HCT116 (cell line): Measurements from ENCODE around the gene COPG1.

Source experiments
- ELF1 ChIP-seq: IDR thresholded peaks from 2 replicates; pipeline ENCODE4 v1.6.1; 2012; ENCODE audit warnings: low read depth, borderline replicate concordance
- EZH2 ChIP-seq: fragments of 200-600 bp; sonication (generic); IDR thresholded peaks from 2 replicates; pipeline ENCODE4 v1.6.1; 2017; ENCODE audit warnings: antibody characterized with exemption, mixed run types
- FOSL1 ChIP-seq: IDR thresholded peaks from 2 replicates; pipeline ENCODE4 v1.6.1; 2012; ENCODE audit warnings: low read depth
- JUND ChIP-seq: IDR thresholded peaks from 2 replicates; pipeline ENCODE4 v1.6.1; 2012
- POLR2A ChIP-seq: IDR thresholded peaks from 2 replicates; pipeline ENCODE4 v1.7.0; 2011; ENCODE audit warnings: borderline replicate concordance; ENCODE audit not compliant: insufficient read depth, insufficient read length; ENCODE audit errors: extremely low read depth
- POLR2AphosphoS5 ChIP-seq: IDR thresholded peaks from 2 replicates; pipeline ENCODE4 v1.6.1; 2011; ENCODE audit warnings: mild to moderate bottlenecking, low read depth, low read length, moderate library complexity
- RAD21 ChIP-seq: IDR thresholded peaks from 2 replicates; pipeline ENCODE4 v1.6.1; 2012; ENCODE audit warnings: low read depth, mild to moderate bottlenecking
- TCF7L2 ChIP-seq: IDR thresholded peaks from 2 replicates; pipeline ENCODE4 v1.7.0; 2011; ENCODE audit warnings: borderline replicate concordance, inconsistent platforms; ENCODE audit not compliant: insufficient read depth, insufficient read length; ENCODE audit errors: extremely low read depth
- TF ChIP-seq, protein P1 (sequence below), 3 experiments: fragments of 200-600 bp in 1 of 3; sonication (generic) in 1 of 3; IDR thresholded peaks in 2 of 3; conservative IDR thresholded peaks in 1 of 3; 2 replicates each; pipeline ENCODE4 v1.5.1; 2012 to 2017; ENCODE audit warnings: low read depth in 2 of 3, low read length in 2 of 3, antibody characterized with exemption in 1 of 3, borderline replicate concordance in 1 of 3, control low read depth in 1 of 3, mild to moderate bottlenecking in 1 of 3, mixed read lengths in 1 of 3, mixed run types in 1 of 3, moderate library complexity in 1 of 3; ENCODE audit not compliant: insufficient read depth in 1 of 3

DNA sequence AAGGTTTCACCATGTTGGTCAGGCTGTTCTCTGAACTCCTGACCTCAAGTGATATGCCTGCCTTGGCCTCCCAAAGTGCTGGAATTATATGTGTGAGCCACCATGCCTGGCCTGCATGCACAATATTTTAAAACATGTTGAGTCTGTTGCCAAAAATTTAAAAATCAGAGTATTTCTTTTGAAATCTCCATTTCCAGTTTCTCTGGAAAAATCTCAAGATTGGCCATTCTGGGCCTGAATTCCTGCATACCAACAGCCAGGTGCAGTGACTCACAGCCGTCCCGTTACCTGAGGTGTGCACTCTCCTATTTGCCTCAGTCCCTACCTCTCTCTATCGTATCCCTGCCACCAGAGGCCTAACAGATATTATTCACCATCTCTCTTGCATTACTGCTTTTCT is 15.0 kb upstream of the COPG1 start:
- TF ChIP-seq, protein P1, sequence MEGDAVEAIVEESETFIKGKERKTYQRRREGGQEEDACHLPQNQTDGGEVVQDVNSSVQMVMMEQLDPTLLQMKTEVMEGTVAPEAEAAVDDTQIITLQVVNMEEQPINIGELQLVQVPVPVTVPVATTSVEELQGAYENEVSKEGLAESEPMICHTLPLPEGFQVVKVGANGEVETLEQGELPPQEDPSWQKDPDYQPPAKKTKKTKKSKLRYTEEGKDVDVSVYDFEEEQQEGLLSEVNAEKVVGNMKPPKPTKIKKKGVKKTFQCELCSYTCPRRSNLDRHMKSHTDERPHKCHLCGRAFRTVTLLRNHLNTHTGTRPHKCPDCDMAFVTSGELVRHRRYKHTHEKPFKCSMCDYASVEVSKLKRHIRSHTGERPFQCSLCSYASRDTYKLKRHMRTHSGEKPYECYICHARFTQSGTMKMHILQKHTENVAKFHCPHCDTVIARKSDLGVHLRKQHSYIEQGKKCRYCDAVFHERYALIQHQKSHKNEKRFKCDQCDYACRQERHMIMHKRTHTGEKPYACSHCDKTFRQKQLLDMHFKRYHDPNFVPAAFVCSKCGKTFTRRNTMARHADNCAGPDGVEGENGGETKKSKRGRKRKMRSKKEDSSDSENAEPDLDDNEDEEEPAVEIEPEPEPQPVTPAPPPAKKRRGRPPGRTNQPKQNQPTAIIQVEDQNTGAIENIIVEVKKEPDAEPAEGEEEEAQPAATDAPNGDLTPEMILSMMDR (IDR thresholded peaks at IDR 0.05 in 2 of 3, conservative IDR thresholded peaks at IDR 0.05 in 1 of 3; ENCODE audit: borderline replicate concordance in 1 of 3, insufficient read depth in 1 of 3, low read depth in 2 of 3, low read length in 2 of 3): no peak
- TF ChIP-seq JUND (no peak), EZH2 (no peak), POLR2AphosphoS5 (no peak), POLR2A (no peak), RAD21 (no peak), ELF1 (no peak), TCF7L2 (no peak), FOSL1 (no peak)
